Cardiac muscle cell (in vitro differentiated cells and primary cell): Measurements from ENCODE around the gene SLC25A34. TPM values are rescaled to one million over a fixed set of nuclear protein-coding genes. Genes with fewer than 3 reads are reported as not detected.

ENCODE experiments used
- DNase-seq, 2 donors: peaks; one replicate each; pipeline versions ENCODE4 v3.0.0 to v3.0.0-alpha.2; 2010 to 2017; ENCODE audit warnings: low read depth in 1 of 2, low spot score in 1 of 2
- H3K27ac ChIP-seq: fragments of 200-600 bp; sonication (generic); 2 replicates; pipeline ENCODE4 v1.5.1; 2016
- H3K27me3 ChIP-seq: fragments of 200-600 bp; sonication (generic); 2 replicates; pipeline ENCODE4 v1.6.0; 2016; ENCODE audit warnings: control low read depth
- H3K36me3 ChIP-seq: fragments of 200-600 bp; sonication (generic); 2 replicates; pipeline ENCODE4 v1.5.1; 2016; ENCODE audit warnings: control low read depth
- H3K4me1 ChIP-seq: fragments of 200-600 bp; sonication (generic); 2 replicates; pipeline ENCODE4 v1.8.1; 2017; ENCODE audit warnings: low read depth, mild to moderate bottlenecking, mixed run types
- H3K4me3 ChIP-seq: fragments of 200-600 bp; sonication (generic); 2 replicates; pipeline ENCODE4 v1.5.1; 2016; ENCODE audit warnings: mild to moderate bottlenecking
- H3K9me3 ChIP-seq: fragments of 200-600 bp; sonication (generic); 2 replicates; pipeline ENCODE4 v1.5.1; 2017; ENCODE audit warnings: low read depth, mild to moderate bottlenecking, control low read depth
- polyA plus RNA-seq: library from polyadenylated mRNA; unstranded; fragments of >200 nt; fragmentation: Nextera tagmentation; extraction: Ambion mirVana; gene quantifications from 2 replicates; pipeline ENCODE4 v1.2.1, GENCODE V29; 2016
- total RNA-seq: library from RNA; depleted of rRNA; stranded (reverse); fragments of >200 nt; gene quantifications from 2 replicates; pipeline ENCODE4 v1.2.3, GENCODE V29; 2016
- TF ChIP-seq, protein P1 (sequence below): IDR thresholded peaks from 2 replicates; pipeline ENCODE4 v1.5.1; 2012; ENCODE audit warnings: low read depth, mild to moderate bottlenecking, low read length

Gene SLC25A34
- total and polyA plus RNA-seq, 2 experiments from 2014 or later = 1.8 to 6.9 TPM

DNA sequence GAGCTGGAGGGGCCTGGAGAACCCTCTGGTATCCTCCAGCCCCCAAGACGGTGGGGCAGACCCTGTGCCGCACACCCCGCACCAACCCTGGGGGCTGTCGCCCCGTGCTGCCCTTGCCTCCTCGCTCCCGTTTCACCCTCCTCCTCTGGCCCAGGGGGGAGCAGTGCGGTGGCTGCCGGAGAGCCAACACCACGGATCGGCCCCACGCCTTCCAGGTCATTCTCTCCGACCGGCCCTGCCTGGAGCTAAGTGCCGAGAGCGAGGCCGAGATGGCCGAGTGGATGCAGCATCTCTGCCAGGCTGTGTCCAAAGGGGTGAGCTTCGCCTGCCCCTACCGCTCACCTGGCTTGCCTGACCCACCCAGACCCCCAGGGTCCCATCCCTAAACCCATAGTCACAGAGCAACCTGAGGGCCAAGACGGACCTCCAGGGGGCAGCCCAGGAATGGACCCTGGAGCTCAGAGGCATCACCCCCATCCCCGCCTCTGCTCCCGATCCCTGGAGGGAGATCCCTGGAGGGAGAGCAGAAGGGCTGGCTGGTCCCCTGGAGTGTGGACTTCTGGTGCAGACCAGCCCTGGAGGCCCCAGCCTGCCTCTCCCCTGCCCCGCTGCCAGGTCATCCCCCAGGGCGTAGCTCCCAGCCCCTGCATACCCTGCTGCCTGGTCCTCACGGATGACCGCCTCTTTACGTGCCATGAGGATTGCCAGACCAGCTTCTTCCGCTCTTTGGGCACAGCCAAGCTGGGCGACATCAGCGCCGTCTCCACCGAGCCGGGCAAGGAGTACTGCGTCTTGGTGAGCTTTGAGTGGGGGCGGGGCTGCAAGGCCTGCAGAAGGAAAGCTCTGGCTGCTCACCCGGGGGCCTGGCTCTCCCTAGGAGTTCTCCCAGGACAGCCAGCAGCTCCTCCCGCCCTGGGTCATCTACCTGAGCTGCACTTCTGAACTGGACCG lies 4.0 kb upstream of the SLC25A34 start:
- DNase-seq = no peak
- Histone ChIP-seq H3K4me3 (no peak overlapping the region), H3K9me3 (no peaks in the 10 kb centered on the region), H3K4me1 (no peaks in the 10 kb centered on the region), H3K27ac (no peak overlapping the region), H3K36me3 (peaks cover 54% of the 10 kb centered on the region), H3K27me3 (no peaks in the 10 kb centered on the region)
- TF ChIP-seq, protein P1, sequence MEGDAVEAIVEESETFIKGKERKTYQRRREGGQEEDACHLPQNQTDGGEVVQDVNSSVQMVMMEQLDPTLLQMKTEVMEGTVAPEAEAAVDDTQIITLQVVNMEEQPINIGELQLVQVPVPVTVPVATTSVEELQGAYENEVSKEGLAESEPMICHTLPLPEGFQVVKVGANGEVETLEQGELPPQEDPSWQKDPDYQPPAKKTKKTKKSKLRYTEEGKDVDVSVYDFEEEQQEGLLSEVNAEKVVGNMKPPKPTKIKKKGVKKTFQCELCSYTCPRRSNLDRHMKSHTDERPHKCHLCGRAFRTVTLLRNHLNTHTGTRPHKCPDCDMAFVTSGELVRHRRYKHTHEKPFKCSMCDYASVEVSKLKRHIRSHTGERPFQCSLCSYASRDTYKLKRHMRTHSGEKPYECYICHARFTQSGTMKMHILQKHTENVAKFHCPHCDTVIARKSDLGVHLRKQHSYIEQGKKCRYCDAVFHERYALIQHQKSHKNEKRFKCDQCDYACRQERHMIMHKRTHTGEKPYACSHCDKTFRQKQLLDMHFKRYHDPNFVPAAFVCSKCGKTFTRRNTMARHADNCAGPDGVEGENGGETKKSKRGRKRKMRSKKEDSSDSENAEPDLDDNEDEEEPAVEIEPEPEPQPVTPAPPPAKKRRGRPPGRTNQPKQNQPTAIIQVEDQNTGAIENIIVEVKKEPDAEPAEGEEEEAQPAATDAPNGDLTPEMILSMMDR = no peak

DNA sequence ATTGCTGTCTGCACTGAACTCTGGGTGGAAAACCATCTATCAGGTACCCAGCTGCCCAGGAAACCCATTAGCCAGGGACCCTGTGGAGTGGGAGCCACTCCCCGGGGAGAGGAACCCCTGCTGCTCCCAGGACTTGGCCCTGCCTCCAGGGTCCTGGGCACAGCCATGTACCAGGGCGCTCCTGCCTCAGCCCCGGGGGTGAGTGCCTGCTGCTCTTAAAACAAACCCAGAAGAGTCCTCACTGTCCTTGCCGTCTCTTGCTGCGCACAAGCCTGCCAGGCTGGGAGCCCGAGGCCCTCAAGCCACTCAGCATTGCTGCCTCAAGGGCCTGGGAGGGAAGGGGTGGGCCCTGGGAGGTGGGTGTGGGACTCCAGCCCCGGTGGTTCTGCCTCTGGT lies 3.4 kb upstream of the SLC25A34 start:
- Histone ChIP-seq H3K36me3 (peaks cover 47% of the 10 kb centered on the region), H3K4me3 (no peak overlapping the region), H3K4me1 (no peaks in the 10 kb centered on the region), H3K27ac (no peak overlapping the region), H3K9me3 (no peaks in the 10 kb centered on the region), H3K27me3 (no peaks in the 10 kb centered on the region)
- TF ChIP-seq, protein P1 = no peak
- DNase-seq = no peak

DNA sequence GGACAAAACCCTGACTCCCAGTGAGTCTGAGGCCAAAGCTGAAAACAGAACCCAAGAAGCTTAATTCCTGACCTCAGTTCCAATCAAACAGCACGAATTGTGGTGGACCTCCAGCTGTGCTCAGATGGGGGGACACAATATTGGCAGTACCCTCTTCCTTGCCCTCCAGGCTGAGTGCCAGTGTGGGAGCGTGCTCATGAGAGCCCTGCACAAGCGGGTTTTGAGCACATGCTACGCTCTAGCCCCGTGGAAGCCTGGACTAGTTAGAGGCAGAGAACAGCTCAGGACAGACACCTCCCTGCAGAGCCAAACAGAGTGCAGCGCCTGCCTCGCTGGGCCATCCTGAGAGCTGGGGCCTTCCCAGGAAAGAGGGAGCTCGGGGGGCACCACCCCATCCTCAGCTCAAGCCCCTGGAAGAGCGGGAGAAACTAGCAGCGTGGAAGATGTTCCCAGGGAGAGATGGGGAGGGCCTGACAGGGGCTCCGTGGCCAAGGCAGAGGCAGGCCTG lies 2.8 kb upstream of the SLC25A34 start:
- Histone ChIP-seq H3K4me3 (no peak overlapping the region), H3K27me3 (no peaks in the 10 kb centered on the region), H3K4me1 (no peaks in the 10 kb centered on the region), H3K36me3 (peaks cover 41% of the 10 kb centered on the region), H3K27ac (no peak overlapping the region), H3K9me3 (no peaks in the 10 kb centered on the region)
- TF ChIP-seq, protein P1 = no peak
- no peak for DNase-seq

DNA sequence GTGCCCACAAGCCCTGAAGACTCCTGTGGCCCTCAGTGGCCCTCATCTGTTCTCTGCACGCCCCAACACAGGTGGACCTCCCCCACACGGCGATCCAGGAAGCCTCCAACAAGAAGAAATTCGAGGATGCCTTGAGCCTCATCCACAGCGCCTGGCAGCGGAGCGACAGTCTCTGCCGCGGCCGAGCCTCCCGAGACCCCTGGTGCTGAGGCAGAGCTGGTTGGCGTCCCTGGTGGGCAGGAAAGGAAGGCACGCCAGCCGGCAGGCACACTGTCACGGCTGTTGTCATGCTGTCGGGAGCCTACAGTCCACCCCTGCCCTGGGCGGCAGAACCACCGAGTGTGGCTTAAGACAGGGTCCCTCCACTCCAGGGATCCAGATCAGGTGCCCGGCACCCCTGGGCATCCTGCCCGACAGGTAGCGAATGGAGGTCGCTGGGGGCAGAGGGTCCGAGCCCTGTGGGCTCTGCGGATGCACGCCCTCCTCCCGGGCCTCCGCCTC lies 2.3 kb upstream of the SLC25A34 start:
- TF ChIP-seq, protein P1 = no peak
- H3K9me3 ChIP-seq = no peaks in the 10 kb centered on the region
- no peak overlapping the region for H3K4me3 ChIP-seq
- no peak for DNase-seq
- H3K27me3 ChIP-seq = no peaks in the 10 kb centered on the region
- H3K36me3 ChIP-seq = peaks cover 38% of the 10 kb centered on the region
- H3K4me1 ChIP-seq = no peaks in the 10 kb centered on the region
- no peak overlapping the region for H3K27ac ChIP-seq

DNA sequence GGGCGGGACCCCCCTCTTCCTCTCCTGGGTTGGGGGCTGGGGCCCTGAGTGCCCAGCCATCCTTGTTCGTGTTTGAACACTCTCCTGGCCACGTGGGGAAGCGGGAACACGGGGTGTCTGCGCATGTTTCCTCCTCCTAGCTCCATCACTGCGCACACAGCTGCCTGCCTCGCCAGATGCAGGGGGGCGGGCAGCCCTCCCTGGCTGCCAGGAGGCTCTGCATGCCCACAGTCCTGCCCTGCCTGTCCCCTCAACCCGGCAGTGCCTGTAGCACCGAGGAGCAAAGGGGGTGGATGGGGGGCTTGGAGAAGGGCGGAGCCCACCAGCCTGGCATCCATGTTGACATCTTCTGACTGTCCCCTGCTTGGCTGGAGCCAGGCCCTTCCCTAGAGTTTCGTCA lies 1.8 kb upstream of the SLC25A34 start:
- TF ChIP-seq, protein P1 = no peak
- Histone ChIP-seq H3K4me1 (no peaks in the 10 kb centered on the region), H3K27ac (no peak overlapping the region), H3K36me3 (peaks cover 34% of the 10 kb centered on the region), H3K27me3 (no peaks in the 10 kb centered on the region), H3K4me3 (no peak overlapping the region), H3K9me3 (no peaks in the 10 kb centered on the region)
- DNase-seq = no peak
